Prostate gland (tissue), 2 donors: ENCODE results near the gene MT1B. TPM values are rescaled to one million over a fixed set of nuclear protein-coding genes. Genes with fewer than 3 reads are reported as not detected.

Experiments used
- DNase-seq: peaks from one replicate; pipeline ENCODE4 v3.0.0-alpha.2; 2019; ENCODE audit warnings: low spot score
- H3K27ac ChIP-seq, 2 donors: fragments of 200-600 bp; sonication (generic); 2 replicates each; pipeline ENCODE4 v1.5.1; 2017 to 2019
- H3K27me3 ChIP-seq: fragments of 200-600 bp; sonication (generic); replicated peaks from 2 replicates; pipeline ENCODE4 v1.5.1; 2019; ENCODE audit not compliant: insufficient read depth
- H3K36me3 ChIP-seq, 2 donors: fragments of 200-600 bp; sonication (generic); 1 replicate in 1 of 2; 2 replicates in 1 of 2; pipeline versions ENCODE4 v1.5.1 to v1.8.1; 2017 to 2019
- H3K4me1 ChIP-seq: fragments of 200-600 bp; sonication (generic); replicated peaks from 2 replicates; pipeline ENCODE4 v1.5.1; 2019
- H3K4me3 ChIP-seq, 2 donors: fragments of 200-600 bp; sonication (generic); 2 replicates each; pipeline ENCODE4 v1.5.1; 2017 to 2019
- H3K9me3 ChIP-seq: fragments of 200-600 bp; sonication (generic); 2 replicates; pipeline ENCODE4 v1.5.1; 2017
- CTCF ChIP-seq, 4 experiments: fragments of 200-600 bp in 2 of 4; fragments of 450-650 bp in 2 of 4; sonication (generic) in 2 of 4; IDR thresholded peaks; 1 replicate in 3 of 4; 2 replicates in 1 of 4; pipeline ENCODE4 v1.5.1; 2016 to 2019; ENCODE audit warnings: antibody characterized with exemption in 4 of 4, mild to moderate bottlenecking in 2 of 4, moderate library complexity in 2 of 4
- POLR2A ChIP-seq: fragments of 450-650 bp; IDR thresholded peaks from one replicate; pipeline ENCODE4 v1.6.1; 2016; ENCODE audit warnings: antibody characterized with exemption, mild to moderate bottlenecking
- POLR2AphosphoS5 ChIP-seq: sonication (generic); formaldehyde crosslinking; IDR thresholded peaks from one replicate; pipeline ENCODE4 v1.6.1; 2017; ENCODE audit warnings: antibody characterized with exemption
- WGBS: methylation state at CpG from one replicate; pipeline ENCODE4 v1.1.5; 2018; 5-methylcytosine and 5-hydroxymethylcytosine counted together
- intact Hi-C: fragments of 100-400 bp; cut with DNase I; formaldehyde crosslinking; loops from one replicate; pipeline ENCODE4 v1.14.2; 2022
- total RNA-seq, 2 donors: library from RNA; depleted of rRNA; stranded (reverse); fragments of >200 nt; gene quantifications; one replicate each; pipeline ENCODE4 v1.1.0, GENCODE V29; 2016

The MT1B gene
- total RNA-seq, 2 donors from 2014 or later, result not detected

- Histone ChIP-seq H3K9me3 (no peaks in the 10 kb centered on the region), H3K27ac (peak overlapping the region; percentile 62 to 76), H3K27me3 (no peaks in the 10 kb centered on the region), H3K36me3 (no peaks in the 10 kb centered on the region), H3K4me3 (peak overlapping the region in 1 of 2 donors; percentile 46), H3K4me1 (no peaks in the 10 kb centered on the region)
- intact Hi-C loops, result loop anchor here (5.0 kb wide), 1 partner anchor 77 kb away; the partner anchor contains the start of gene MT2A
- no peak for TF ChIP-seq CTCF (IDR thresholded peaks at IDR 0.05)
- TF ChIP-seq POLR2A, result no peak
- TF ChIP-seq POLR2AphosphoS5, result no peak
- peak; percentile 16 for DNase-seq
- 47% methylated on average over 4 of the region's 4 CpGs for whole genome bisulfite sequencing
Measured at GRCh38 chr16:56684256-56684925, 32.7 kb downstream of the MT1B start.

DNA sequence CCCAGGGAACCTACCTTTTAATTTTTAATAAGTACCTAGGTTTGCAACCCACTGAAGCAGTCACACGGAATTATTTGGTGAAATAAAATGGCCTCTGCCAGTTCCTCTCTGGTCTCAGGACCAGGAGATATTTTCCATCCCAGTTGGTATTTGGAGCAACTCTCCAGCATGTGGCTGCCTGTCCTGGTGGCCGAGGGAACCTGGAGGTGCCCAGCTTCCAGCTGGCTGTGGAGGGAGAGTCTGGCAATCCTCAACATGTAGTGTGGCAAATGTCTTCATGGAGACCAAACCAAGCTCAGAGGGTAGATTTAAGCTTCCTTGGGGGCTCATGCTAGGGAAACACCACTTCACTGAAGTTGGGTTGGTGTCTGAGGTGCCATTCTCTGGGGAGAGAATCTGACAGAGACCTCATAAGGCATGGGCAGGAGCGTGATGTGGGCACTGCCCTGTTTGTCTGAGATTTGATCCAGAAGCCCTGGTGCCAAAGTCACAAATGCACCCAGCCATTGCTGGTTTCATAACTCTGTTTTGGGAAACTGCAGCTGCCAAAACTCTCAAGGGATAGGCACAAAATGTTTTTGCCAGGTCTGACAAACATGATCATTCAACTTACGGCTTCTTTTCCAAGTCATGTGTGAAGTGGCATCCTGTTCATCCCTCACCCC lies 33.4 kb downstream of the MT1B start:
- 45% methylated on average over 4 of the region's 4 CpGs for WGBS
- no peaks in the 10 kb centered on the region for H3K9me3 ChIP-seq
- intact Hi-C loops, result loop anchor here (5.0 kb wide), 1 partner anchor 78 kb away; the partner anchor contains the start of gene MT2A
- no peak overlapping the region for H3K4me3 ChIP-seq
- no peaks in the 10 kb centered on the region for H3K27me3 ChIP-seq
- H3K4me1 ChIP-seq, result no peaks in the 10 kb centered on the region
- H3K27ac ChIP-seq, result peak overlapping the region; percentile 62 to 76
- DNase-seq, result peak; percentile 74
- peak; percentile 57 for TF ChIP-seq POLR2AphosphoS5
- TF ChIP-seq CTCF (IDR thresholded peaks at IDR 0.05), result no peak
- no peaks in the 10 kb centered on the region for H3K36me3 ChIP-seq

- 98% methylated on average over 7 of the region's 7 CpGs for WGBS
- TF ChIP-seq POLR2A, result no peak
- TF ChIP-seq POLR2AphosphoS5, result no peak
- TF ChIP-seq CTCF (IDR thresholded peaks at IDR 0.05), result no peak
- Histone ChIP-seq H3K4me3 (no peak overlapping the region), H3K27ac (no peak overlapping the region), H3K27me3 (no peaks in the 10 kb centered on the region), H3K4me1 (no peaks in the 10 kb centered on the region), H3K9me3 (no peaks in the 10 kb centered on the region), H3K36me3 (no peaks in the 10 kb centered on the region)
- intact Hi-C loops, result no loop called here
- no peak for DNase-seq
Measured at GRCh38 chr16:56686758-56687157, 35.1 kb downstream of the MT1B start.

DNA sequence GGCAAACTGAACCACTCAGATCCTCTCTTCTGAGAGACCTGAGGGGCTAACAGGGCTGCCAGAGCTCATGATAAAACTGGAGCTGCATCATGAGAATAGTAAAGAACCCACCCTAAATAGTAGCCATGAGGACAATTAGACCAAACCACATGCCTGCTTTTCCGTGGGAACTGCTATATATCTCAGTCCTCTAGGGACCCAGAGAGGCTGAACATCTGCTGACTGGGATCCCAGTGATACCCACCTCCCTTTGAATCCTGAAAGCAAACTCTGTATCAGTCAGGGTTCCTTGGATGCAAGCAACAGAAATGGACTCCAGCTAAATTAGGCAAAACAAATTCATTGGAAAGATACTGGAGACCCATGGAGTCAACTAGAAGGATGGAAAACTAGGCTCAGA lies 37.1 kb downstream of the MT1B start:
- intact Hi-C loops, result no loop called here
- no peaks in the 10 kb centered on the region for H3K36me3 ChIP-seq
- DNase-seq, result no peak
- H3K4me1 ChIP-seq, result no peaks in the 10 kb centered on the region
- H3K27ac ChIP-seq, result no peak overlapping the region
- no peak overlapping the region for H3K4me3 ChIP-seq
- 74% methylated on average over 1 of the region's 1 CpG for WGBS
- no peaks in the 10 kb centered on the region for H3K9me3 ChIP-seq
- no peaks in the 10 kb centered on the region for H3K27me3 ChIP-seq
- TF ChIP-seq CTCF (IDR thresholded peaks at IDR 0.05) (no peak), POLR2A (no peak)

- H3K27me3 ChIP-seq, result no peaks in the 10 kb centered on the region
- no peaks in the 10 kb centered on the region for H3K4me1 ChIP-seq
- no peak for TF ChIP-seq POLR2A
- no peak for TF ChIP-seq CTCF (IDR thresholded peaks at IDR 0.05)
- TF ChIP-seq POLR2AphosphoS5, result no peak
- intact Hi-C loops, result no loop called here
- no peak overlapping the region for H3K4me3 ChIP-seq
- no peaks in the 10 kb centered on the region for H3K9me3 ChIP-seq
- H3K27ac ChIP-seq, result no peak overlapping the region
- H3K36me3 ChIP-seq, result no peaks in the 10 kb centered on the region
- no peak for DNase-seq
- 55% methylated on average over 3 of the region's 3 CpGs for WGBS
Measured at GRCh38 chr16:56689171-56689570, 37.5 kb downstream of the MT1B start.
